Measurements from ENCODE around the gene TRIM45. TPM values are rescaled to one million over a fixed set of nuclear protein-coding genes. Genes with fewer than 3 reads are reported as not detected.

TRIM45 gene
- total and polyA plus RNA-seq, 2 donors from 2014 or later: 4.5 to 4.8 TPM

GRCh38 chr1:117098287-117098890 lies 23.2 kb downstream of the TRIM45 start:
- intact Hi-C loops (cut with DNase I): no loop called here
- H3K4me3 ChIP-seq (ENCODE audit: low read length in 3 of 3): no peak overlapping the region
- H3K9ac ChIP-seq (ENCODE audit: low read length in 3 of 3): no peak overlapping the region
- DNase-seq (peak in 1 of 5 donors; percentile 52), FAIRE-seq (no peak)
- H3K4me1 ChIP-seq (ENCODE audit: control insufficient read depth in 2 of 3, insufficient read depth in 2 of 3, low read depth in 1 of 3, low read length in 3 of 3): peaks cover 0 to 1% (median 0%) of the 10 kb centered on the region in 3 donors
- no peaks in the 10 kb centered on the region for H3K9me3 ChIP-seq (ENCODE audit: control insufficient read depth in 2 of 3, insufficient read depth in 1 of 3, low read length in 3 of 3)
- no peak overlapping the region for H3K27ac ChIP-seq (ENCODE audit: low read depth in 2 of 2, low read length in 2 of 2)
- TF ChIP-seq CTCF (IDR thresholded peaks at IDR 0.05; ENCODE audit: borderline replicate concordance, extremely low read depth, insufficient read depth): no peak
- H3K36me3 ChIP-seq (ENCODE audit: control insufficient read depth in 2 of 3, insufficient read depth in 3 of 3, low read length in 3 of 3): no peaks in the 10 kb centered on the region
- H3K27me3 ChIP-seq (ENCODE audit: control insufficient read depth, insufficient read depth, low read length): no peaks in the 10 kb centered on the region

GRCh38 chr1:117097443-117097842 lies 24.1 kb downstream of the TRIM45 start:
- intact Hi-C loops (cut with DNase I): no loop called here
- no peak overlapping the region for H3K4me3 ChIP-seq (ENCODE audit: low read length in 3 of 3)
- no peaks in the 10 kb centered on the region for H3K27me3 ChIP-seq (ENCODE audit: control insufficient read depth, insufficient read depth, low read length)
- no peak overlapping the region for H3K27ac ChIP-seq (ENCODE audit: low read depth in 2 of 2, low read length in 2 of 2)
- FAIRE-seq (no peak), DNase-seq (no peak)
- H3K4me1 ChIP-seq (ENCODE audit: control insufficient read depth in 2 of 3, insufficient read depth in 2 of 3, low read depth in 1 of 3, low read length in 3 of 3): peaks cover 0 to 3% (median 0%) of the 10 kb centered on the region in 3 donors
- H3K9me3 ChIP-seq (ENCODE audit: control insufficient read depth in 2 of 3, insufficient read depth in 1 of 3, low read length in 3 of 3): no peaks in the 10 kb centered on the region
- H3K9ac ChIP-seq (ENCODE audit: low read length in 3 of 3): no peak overlapping the region
- H3K36me3 ChIP-seq (ENCODE audit: control insufficient read depth in 2 of 3, insufficient read depth in 3 of 3, low read length in 3 of 3): peaks cover 0 to 7% (median 0%) of the 10 kb centered on the region in 3 donors
- TF ChIP-seq CTCF (IDR thresholded peaks at IDR 0.05; ENCODE audit: borderline replicate concordance, extremely low read depth, insufficient read depth): no peak

- Histone ChIP-seq H3K27ac (ENCODE audit: low read depth in 2 of 2, low read length in 2 of 2) (no peak overlapping the region), H3K4me1 (ENCODE audit: control insufficient read depth in 2 of 3, insufficient read depth in 2 of 3, low read depth in 1 of 3, low read length in 3 of 3) (peaks cover 0 to 3% (median 0%) of the 10 kb centered on the region in 3 donors), H3K36me3 (ENCODE audit: control insufficient read depth in 2 of 3, insufficient read depth in 3 of 3, low read length in 3 of 3) (peaks cover 0 to 7% (median 0%) of the 10 kb centered on the region in 3 donors), H3K9me3 (ENCODE audit: control insufficient read depth in 2 of 3, insufficient read depth in 1 of 3, low read length in 3 of 3) (no peaks in the 10 kb centered on the region), H3K27me3 (ENCODE audit: control insufficient read depth, insufficient read depth, low read length) (no peaks in the 10 kb centered on the region), H3K4me3 (ENCODE audit: low read length in 3 of 3) (no peak overlapping the region), H3K9ac (ENCODE audit: low read length in 3 of 3) (no peak overlapping the region)
- TF ChIP-seq CTCF (IDR thresholded peaks at IDR 0.05; ENCODE audit: borderline replicate concordance, extremely low read depth, insufficient read depth): no peak
- FAIRE-seq (no peak), DNase-seq (no peak)
- intact Hi-C loops (cut with DNase I): no loop called here
Observed at GRCh38 chr1:117096951-117097408, 24.6 kb downstream of the TRIM45 start.
